Naive thymus-derived CD8-positive, alpha-beta T cell (primary cell): ENCODE data around the gene KRTAP3-2. TPM values are rescaled to one million over a fixed set of nuclear protein-coding genes. Genes with fewer than 3 reads are reported as not detected.

ENCODE experiments used
- ATAC-seq, 2 donors: fragments of 150-1000 bp; cut with Tn5 transposase in 1 of 2; sonication (Bioruptor Pico), chemical (Tn5 transposase) in 1 of 2; 1 replicate in 1 of 2; 2 replicates in 1 of 2; pipeline ENCODE4 v1.10.0; 2021; ENCODE audit warnings: mild to moderate bottlenecking in 2 of 2, moderate library complexity in 2 of 2
- POLR2A ChIA-PET: fragments of 350-600 bp; sonication (Branson Sonifier 250); formaldehyde crosslinking; loops from one replicate; lab custom pipeline; 2021; ENCODE audit warnings: antibody characterized with exemption; lab: Charles Lee
- DNase-seq, 10 donors: peaks; one replicate each; pipeline versions ENCODE4 v3.0.0 to v3.0.0-alpha.2; 2020 to 2022
- H3K27ac Mint-ChIP-seq, 10 donors: one replicate each; pipeline ENCODE4 v1.8.0; 2020 to 2022; ENCODE audit warnings: mild to moderate bottlenecking in 10 of 10, mixed read lengths in 10 of 10, moderate library complexity in 4 of 10, inconsistent platforms in 1 of 10
- H3K27me3 Mint-ChIP-seq, 5 donors: one replicate each; pipeline ENCODE4 v1.8.0; 2021 to 2022; ENCODE audit warnings: mixed read lengths in 5 of 5
- H3K36me3 Mint-ChIP-seq, 3 donors: one replicate each; pipeline ENCODE4 v1.8.0; 2020 to 2022; ENCODE audit warnings: mixed read lengths in 3 of 3, mild to moderate bottlenecking in 2 of 3, inconsistent platforms in 1 of 3
- H3K4me1 Mint-ChIP-seq, 4 donors: one replicate each; pipeline ENCODE4 v1.8.0; 2021 to 2022; ENCODE audit warnings: mixed read lengths in 4 of 4
- H3K4me3 Mint-ChIP-seq, 10 donors: one replicate each; pipeline ENCODE4 v1.8.0; 2020 to 2022; ENCODE audit warnings: mild to moderate bottlenecking in 10 of 10, mixed read lengths in 10 of 10, moderate library complexity in 6 of 10, inconsistent platforms in 1 of 10
- H3K9me3 Mint-ChIP-seq, 9 donors: one replicate each; pipeline ENCODE4 v1.8.0; 2020 to 2022; ENCODE audit warnings: mixed read lengths in 9 of 9, mild to moderate bottlenecking in 3 of 9, inconsistent platforms in 1 of 9, moderate library complexity in 1 of 9
- polyA plus RNA-seq, 3 donors: library from polyadenylated mRNA; unstranded; fragments of 300-500 nt; fragmentation: Illumina TruSeq; gene quantifications; one replicate each; pipeline ENCODE4 v1.2.3, GENCODE V29; 2021
- total RNA-seq, 8 experiments: library from RNA in 2 of 8; stranded (reverse) in 2 of 8; gene quantifications; one replicate each; pipeline ENCODE4 v1.2.3 and lab custom pipeline; 2021 to 2026

The KRTAP3-2 gene
- total and polyA plus RNA-seq, 5 experiments from 2014 or later: not detected

GRCh38 chr17:40953881-40954280 is 45.8 kb downstream of the KRTAP3-2 start:
- peaks cover 0 to 3% (median 0%) of the 10 kb centered on the region in 3 donors for H3K36me3 Mint-ChIP-seq
- H3K27ac Mint-ChIP-seq: no peak overlapping the region
- H3K4me3 Mint-ChIP-seq: no peak overlapping the region
- peaks cover 24 to 63% (median 28%) of the 10 kb centered on the region in 5 donors for H3K27me3 Mint-ChIP-seq
- ATAC-seq: no peak
- peaks cover 0 to 3% (median 0%) of the 10 kb centered on the region in 4 donors for H3K4me1 Mint-ChIP-seq
- DNase-seq: no peak
- POLR2A ChIA-PET: no interaction called here
- no peaks in the 10 kb centered on the region for H3K9me3 Mint-ChIP-seq

GRCh38 chr17:40952661-40953060 is 47.0 kb downstream of the KRTAP3-2 start:
- Mint-ChIP-seq H3K27me3 (peaks cover 26 to 75% (median 37%) of the 10 kb centered on the region in 5 donors), H3K4me3 (no peak overlapping the region), H3K9me3 (no peaks in the 10 kb centered on the region), H3K27ac (no peak overlapping the region), H3K36me3 (peaks cover 0 to 3% (median 0%) of the 10 kb centered on the region in 3 donors), H3K4me1 (peaks cover 0 to 4% (median 0%) of the 10 kb centered on the region in 4 donors)
- DNase-seq: no peak
- POLR2A ChIA-PET: no interaction called here
- ATAC-seq: no peak

GRCh38 chr17:40952154-40952553 is 47.6 kb downstream of the KRTAP3-2 start:
- DNase-seq: no peak
- POLR2A ChIA-PET: no interaction called here
- Mint-ChIP-seq H3K36me3 (peaks cover 0 to 3% (median 0%) of the 10 kb centered on the region in 3 donors), H3K4me3 (no peak overlapping the region), H3K9me3 (no peaks in the 10 kb centered on the region), H3K4me1 (peaks cover 0 to 4% (median 0%) of the 10 kb centered on the region in 4 donors), H3K27me3 (peaks cover 29 to 77% (median 40%) of the 10 kb centered on the region in 5 donors), H3K27ac (no peak overlapping the region)
- ATAC-seq: no peak

- H3K4me1 Mint-ChIP-seq: peaks cover 0 to 4% (median 0%) of the 10 kb centered on the region in 4 donors
- H3K27ac Mint-ChIP-seq: no peak overlapping the region
- no peaks in the 10 kb centered on the region for H3K9me3 Mint-ChIP-seq
- POLR2A ChIA-PET: no interaction called here
- peaks cover 37 to 81% (median 43%) of the 10 kb centered on the region in 5 donors for H3K27me3 Mint-ChIP-seq
- no peak overlapping the region for H3K4me3 Mint-ChIP-seq
- DNase-seq (no peak), ATAC-seq (no peak)
- H3K36me3 Mint-ChIP-seq: peaks cover 0 to 3% (median 0%) of the 10 kb centered on the region in 3 donors
Observed at GRCh38 chr17:40951011-40951622, 48.6 kb downstream of the KRTAP3-2 start.

GRCh38 chr17:40950176-40950575 is 49.5 kb downstream of the KRTAP3-2 start:
- H3K27ac Mint-ChIP-seq: no peak overlapping the region

GRCh38 chr17:40949418-40949817 is 50.3 kb downstream of the KRTAP3-2 start:
- Mint-ChIP-seq H3K36me3 (peaks cover 0 to 3% (median 0%) of the 10 kb centered on the region in 3 donors), H3K27ac (peak overlapping the region in 1 of 10 donors; percentile 0), H3K27me3 (peaks cover 38 to 81% (median 49%) of the 10 kb centered on the region in 5 donors), H3K9me3 (peaks cover 0 to 2% (median 0%) of the 10 kb centered on the region in 9 donors), H3K4me1 (peaks cover 0 to 4% (median 0%) of the 10 kb centered on the region in 4 donors), H3K4me3 (no peak overlapping the region)
- DNase-seq (no peak), ATAC-seq (no peak)
- POLR2A ChIA-PET: no interaction called here

More at GRCh38 chr17:40950176-40950575, 49.5 kb downstream of the KRTAP3-2 start:
- H3K4me3 Mint-ChIP-seq: no peak overlapping the region
- POLR2A ChIA-PET: no interaction called here
- ATAC-seq (no peak), DNase-seq (no peak)
- peaks cover 40 to 81% (median 49%) of the 10 kb centered on the region in 5 donors for H3K27me3 Mint-ChIP-seq
- H3K36me3 Mint-ChIP-seq: peaks cover 0 to 3% (median 0%) of the 10 kb centered on the region in 3 donors
- peaks cover 0 to under 1% (median 0%) of the 10 kb centered on the region in 9 donors for H3K9me3 Mint-ChIP-seq
- peaks cover 0 to 4% (median 0%) of the 10 kb centered on the region in 4 donors for H3K4me1 Mint-ChIP-seq

Other genes with a start within 250 kb of the KRTAP3-2 start
Only the 30 nearest of the 37 such genes appear.
- gene KRT28, start 199.9 kb downstream of the KRTAP3-2 start, total RNA-seq: not detected
- gene KRT28, start 199.9 kb downstream of the KRTAP3-2 start, polyA plus RNA-seq: not detected
- 10 to 100 TPM; 47.8 to 53.7 TPM for gene KRT10, start 177.3 kb downstream of the KRTAP3-2 start, total RNA-seq
- 100 to 1,000 TPM; 185 to 239 (median 204) TPM for gene KRT10, start 177.3 kb downstream of the KRTAP3-2 start, polyA plus RNA-seq
- gene KRT12, start 132.7 kb downstream of the KRTAP3-2 start, total RNA-seq: not detected
- gene KRT12, start 132.7 kb downstream of the KRTAP3-2 start, polyA plus RNA-seq: not detected
- gene KRT20, start 114.7 kb downstream of the KRTAP3-2 start, total RNA-seq: not detected
- not detected for gene KRT20, start 114.7 kb downstream of the KRTAP3-2 start, polyA plus RNA-seq
- not detected for gene KRT23, start 62.3 kb downstream of the KRTAP3-2 start, total RNA-seq
- not detected for gene KRT23, start 62.3 kb downstream of the KRTAP3-2 start, polyA plus RNA-seq
- not detected for gene KRT39, start 33.0 kb downstream of the KRTAP3-2 start, total RNA-seq
- not detected for gene KRT39, start 33.0 kb downstream of the KRTAP3-2 start, polyA plus RNA-seq
- not detected for gene KRT40, start 15.6 kb downstream of the KRTAP3-2 start, total RNA-seq
- not detected for gene KRT40, start 15.6 kb downstream of the KRTAP3-2 start, polyA plus RNA-seq
- gene KRTAP3-3, start 5.7 kb downstream of the KRTAP3-2 start, total RNA-seq: not detected
- gene KRTAP3-3, start 5.7 kb downstream of the KRTAP3-2 start, polyA plus RNA-seq: not detected
- gene KRTAP3-1, start 9.2 kb upstream of the KRTAP3-2 start, total RNA-seq: not detected
- gene KRTAP3-1, start 9.2 kb upstream of the KRTAP3-2 start, polyA plus RNA-seq: not detected
- not detected for gene KRTAP1-5, start 27.3 kb upstream of the KRTAP3-2 start, total RNA-seq
- gene KRTAP1-5, start 27.3 kb upstream of the KRTAP3-2 start, polyA plus RNA-seq: not detected
- not detected for gene KRTAP1-4, start 30.3 kb upstream of the KRTAP3-2 start, total RNA-seq
- not detected for gene KRTAP1-4, start 30.3 kb upstream of the KRTAP3-2 start, polyA plus RNA-seq
- gene KRTAP1-3, start 35.0 kb upstream of the KRTAP3-2 start, total RNA-seq: not detected
- not detected for gene KRTAP1-3, start 35.0 kb upstream of the KRTAP3-2 start, polyA plus RNA-seq
- gene KRTAP1-1, start 41.5 kb upstream of the KRTAP3-2 start, total RNA-seq: not detected
- not detected for gene KRTAP1-1, start 41.5 kb upstream of the KRTAP3-2 start, polyA plus RNA-seq
- gene KRTAP2-1, start 47.4 kb upstream of the KRTAP3-2 start, total RNA-seq: not detected
- gene KRTAP2-1, start 47.4 kb upstream of the KRTAP3-2 start, polyA plus RNA-seq: not detected
- gene KRTAP2-2, start 55.3 kb upstream of the KRTAP3-2 start, total RNA-seq: not detected
- not detected for gene KRTAP2-2, start 55.3 kb upstream of the KRTAP3-2 start, polyA plus RNA-seq
- not detected for gene KRTAP2-3, start 60.2 kb upstream of the KRTAP3-2 start, total RNA-seq
- gene KRTAP2-3, start 60.2 kb upstream of the KRTAP3-2 start, polyA plus RNA-seq: not detected
- not detected for gene KRTAP2-4, start 66.0 kb upstream of the KRTAP3-2 start, total RNA-seq
- gene KRTAP2-4, start 66.0 kb upstream of the KRTAP3-2 start, polyA plus RNA-seq: not detected
- gene KRTAP4-7, start 84.2 kb upstream of the KRTAP3-2 start, total RNA-seq: not detected
- not detected for gene KRTAP4-7, start 84.2 kb upstream of the KRTAP3-2 start, polyA plus RNA-seq
- not detected for gene KRTAP4-8, start 98.2 kb upstream of the KRTAP3-2 start, total RNA-seq
- gene KRTAP4-8, start 98.2 kb upstream of the KRTAP3-2 start, polyA plus RNA-seq: not detected
- gene KRTAP4-16, start 102.3 kb upstream of the KRTAP3-2 start, total RNA-seq: not detected
- gene KRTAP4-16, start 102.3 kb upstream of the KRTAP3-2 start, polyA plus RNA-seq: not detected
- gene KRTAP4-9, start 105.5 kb upstream of the KRTAP3-2 start, total RNA-seq: not detected
- not detected for gene KRTAP4-9, start 105.5 kb upstream of the KRTAP3-2 start, polyA plus RNA-seq
- gene KRTAP4-11, start 118.5 kb upstream of the KRTAP3-2 start, total RNA-seq: not detected
- not detected for gene KRTAP4-11, start 118.5 kb upstream of the KRTAP3-2 start, polyA plus RNA-seq
- not detected for gene KRTAP4-12, start 124.3 kb upstream of the KRTAP3-2 start, total RNA-seq
- gene KRTAP4-12, start 124.3 kb upstream of the KRTAP3-2 start, polyA plus RNA-seq: under 1 TPM in 1 of 3 donors, not detected in 2; 0.15 TPM
- gene KRTAP4-6, start 140.6 kb upstream of the KRTAP3-2 start, total RNA-seq: not detected
- not detected for gene KRTAP4-6, start 140.6 kb upstream of the KRTAP3-2 start, polyA plus RNA-seq
- not detected for gene KRTAP4-5, start 149.9 kb upstream of the KRTAP3-2 start, total RNA-seq
- not detected for gene KRTAP4-5, start 149.9 kb upstream of the KRTAP3-2 start, polyA plus RNA-seq
- gene KRTAP4-4, start 160.8 kb upstream of the KRTAP3-2 start, total RNA-seq: not detected
- not detected for gene KRTAP4-4, start 160.8 kb upstream of the KRTAP3-2 start, polyA plus RNA-seq
- not detected for gene KRTAP4-3, start 168.3 kb upstream of the KRTAP3-2 start, total RNA-seq
- gene KRTAP4-3, start 168.3 kb upstream of the KRTAP3-2 start, polyA plus RNA-seq: not detected
- not detected for gene KRTAP4-2, start 178.3 kb upstream of the KRTAP3-2 start, total RNA-seq
- not detected for gene KRTAP4-2, start 178.3 kb upstream of the KRTAP3-2 start, polyA plus RNA-seq
- gene KRTAP4-1, start 185.0 kb upstream of the KRTAP3-2 start, total RNA-seq: not detected
- not detected for gene KRTAP4-1, start 185.0 kb upstream of the KRTAP3-2 start, polyA plus RNA-seq
- gene KRTAP9-1, start 190.0 kb upstream of the KRTAP3-2 start, total RNA-seq: not detected
- not detected for gene KRTAP9-1, start 190.0 kb upstream of the KRTAP3-2 start, polyA plus RNA-seq